ENCODE data around the gene C2CD2.

Gene C2CD2

DNA sequence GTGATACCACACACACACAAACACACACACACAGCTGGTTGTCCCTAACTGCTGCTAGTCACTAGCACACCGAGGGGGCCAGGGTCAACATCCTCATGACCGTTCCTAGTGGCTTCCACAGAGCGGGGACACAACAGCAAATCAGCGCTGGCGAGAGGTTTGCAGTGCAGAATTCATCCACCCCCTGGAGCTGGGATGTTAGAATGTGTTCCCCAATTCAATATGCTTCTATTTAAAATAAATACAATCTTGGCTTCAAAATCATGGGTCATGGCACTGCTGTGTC, 16.2 kb upstream of the C2CD2 start:
- DNase-seq (ENCODE audit: low read depth): no peak
- TF ChIP-seq, protein P1, sequence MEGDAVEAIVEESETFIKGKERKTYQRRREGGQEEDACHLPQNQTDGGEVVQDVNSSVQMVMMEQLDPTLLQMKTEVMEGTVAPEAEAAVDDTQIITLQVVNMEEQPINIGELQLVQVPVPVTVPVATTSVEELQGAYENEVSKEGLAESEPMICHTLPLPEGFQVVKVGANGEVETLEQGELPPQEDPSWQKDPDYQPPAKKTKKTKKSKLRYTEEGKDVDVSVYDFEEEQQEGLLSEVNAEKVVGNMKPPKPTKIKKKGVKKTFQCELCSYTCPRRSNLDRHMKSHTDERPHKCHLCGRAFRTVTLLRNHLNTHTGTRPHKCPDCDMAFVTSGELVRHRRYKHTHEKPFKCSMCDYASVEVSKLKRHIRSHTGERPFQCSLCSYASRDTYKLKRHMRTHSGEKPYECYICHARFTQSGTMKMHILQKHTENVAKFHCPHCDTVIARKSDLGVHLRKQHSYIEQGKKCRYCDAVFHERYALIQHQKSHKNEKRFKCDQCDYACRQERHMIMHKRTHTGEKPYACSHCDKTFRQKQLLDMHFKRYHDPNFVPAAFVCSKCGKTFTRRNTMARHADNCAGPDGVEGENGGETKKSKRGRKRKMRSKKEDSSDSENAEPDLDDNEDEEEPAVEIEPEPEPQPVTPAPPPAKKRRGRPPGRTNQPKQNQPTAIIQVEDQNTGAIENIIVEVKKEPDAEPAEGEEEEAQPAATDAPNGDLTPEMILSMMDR (conservative IDR thresholded peaks at IDR 0.05; ENCODE audit: low read length): no peak
- no peak overlapping the region for H3K4me3 ChIP-seq (ENCODE audit: low read length)

DNA sequence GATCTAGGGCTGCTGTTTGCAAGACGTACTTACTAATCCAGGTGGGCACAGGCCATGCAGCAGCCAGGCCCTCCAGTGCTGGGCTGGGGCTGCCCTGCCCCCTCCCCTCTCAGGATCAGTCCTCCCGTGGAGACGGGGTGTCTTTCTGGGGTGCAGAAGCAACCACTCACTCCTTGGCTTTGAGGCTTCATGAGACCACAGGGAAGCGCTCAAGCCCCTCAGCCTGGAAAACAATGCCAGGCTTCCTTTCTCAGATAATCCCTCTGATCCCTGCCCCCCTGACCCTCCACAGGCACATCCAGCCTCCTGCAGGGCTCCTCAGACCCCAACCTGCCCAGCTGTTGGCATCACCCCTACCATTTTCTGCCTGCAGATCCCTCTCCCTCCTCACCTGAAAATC, 13.9 kb upstream of the C2CD2 start:
- no peak for DNase-seq (ENCODE audit: low read depth)
- H3K4me3 ChIP-seq (ENCODE audit: low read length): no peak overlapping the region
- TF ChIP-seq, protein P1 (conservative IDR thresholded peaks at IDR 0.05; ENCODE audit: low read length): no peak

DNA sequence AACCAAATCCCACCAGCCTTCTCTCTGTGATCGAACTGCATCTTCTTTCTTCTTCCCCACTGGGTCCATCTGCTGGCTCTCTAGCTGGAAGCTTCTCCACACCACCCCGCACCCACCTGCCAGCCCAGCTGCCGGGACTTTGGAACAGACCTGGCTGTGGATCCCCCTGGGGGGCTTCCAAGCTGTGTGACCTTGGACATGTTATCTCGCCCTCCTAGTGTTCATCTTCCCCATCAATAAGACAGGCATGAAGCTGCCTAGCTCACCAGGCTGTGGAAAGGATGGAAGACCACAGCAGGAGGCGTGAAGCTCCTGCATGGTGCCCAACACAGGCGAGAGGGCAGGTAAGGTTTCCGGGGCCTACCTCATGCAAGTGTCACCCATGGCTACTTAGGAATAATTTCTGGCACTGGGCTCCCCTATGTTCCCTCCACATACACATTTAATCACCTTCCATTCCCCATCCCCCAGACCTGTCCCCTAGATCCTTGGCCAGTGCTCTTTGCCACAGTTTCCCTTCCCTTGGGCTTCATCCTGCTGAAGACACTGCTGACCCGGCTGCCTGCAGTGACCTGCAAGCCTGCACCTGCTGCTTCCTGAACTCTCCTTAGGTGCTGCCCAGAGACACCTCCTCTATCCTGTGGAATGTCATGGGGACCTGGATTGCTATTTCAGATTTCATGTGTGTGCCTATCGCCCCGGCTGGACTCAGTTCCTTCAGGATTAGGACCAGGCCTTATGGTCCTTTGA, 13.2 kb upstream of the C2CD2 start:
- no peak overlapping the region for H3K4me3 ChIP-seq (ENCODE audit: low read length)
- TF ChIP-seq, protein P1 (conservative IDR thresholded peaks at IDR 0.05; ENCODE audit: low read length): no peak
- no peak for DNase-seq (ENCODE audit: low read depth)

DNA sequence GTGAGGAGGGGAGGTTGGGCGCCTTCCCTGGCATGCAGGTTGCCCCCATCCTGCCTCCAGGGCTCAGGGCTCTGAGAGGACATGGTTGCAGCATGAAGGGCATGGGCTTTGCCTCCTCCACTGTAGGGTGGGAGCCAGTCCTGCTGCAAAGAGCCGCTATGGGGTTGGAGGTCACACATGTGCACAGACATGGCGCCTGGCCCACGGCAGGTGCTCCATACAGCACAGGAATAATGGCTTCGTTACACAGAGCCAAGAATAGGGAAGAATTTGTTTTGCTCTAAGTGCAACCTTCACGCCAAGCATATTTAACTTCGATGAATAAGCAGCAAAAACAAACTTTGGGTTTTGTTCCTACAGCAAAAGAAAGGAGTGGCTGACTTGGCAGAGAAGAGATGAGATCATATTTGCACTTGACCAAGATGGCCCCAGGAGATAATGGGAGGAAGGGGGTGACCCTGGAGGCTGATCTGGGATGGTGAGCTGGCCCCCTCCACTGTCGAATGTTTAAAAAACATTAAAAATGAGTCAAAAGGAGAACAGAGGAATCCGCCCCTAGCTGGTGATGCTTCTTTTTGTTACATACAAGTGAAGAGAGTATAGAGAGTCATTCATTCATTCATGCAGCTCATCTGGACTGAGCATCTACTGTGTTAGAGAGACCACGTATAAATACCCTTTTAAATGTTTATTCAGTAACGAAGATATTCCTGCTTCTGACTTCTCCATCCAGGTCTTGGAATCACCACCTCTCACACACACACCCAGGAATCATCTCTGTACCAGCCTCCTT, 12.4 kb upstream of the C2CD2 start:
- no peak overlapping the region for H3K4me3 ChIP-seq (ENCODE audit: low read length)
- no peak for DNase-seq (ENCODE audit: low read depth)
- TF ChIP-seq, protein P1 (conservative IDR thresholded peaks at IDR 0.05; ENCODE audit: low read length): no peak

DNA sequence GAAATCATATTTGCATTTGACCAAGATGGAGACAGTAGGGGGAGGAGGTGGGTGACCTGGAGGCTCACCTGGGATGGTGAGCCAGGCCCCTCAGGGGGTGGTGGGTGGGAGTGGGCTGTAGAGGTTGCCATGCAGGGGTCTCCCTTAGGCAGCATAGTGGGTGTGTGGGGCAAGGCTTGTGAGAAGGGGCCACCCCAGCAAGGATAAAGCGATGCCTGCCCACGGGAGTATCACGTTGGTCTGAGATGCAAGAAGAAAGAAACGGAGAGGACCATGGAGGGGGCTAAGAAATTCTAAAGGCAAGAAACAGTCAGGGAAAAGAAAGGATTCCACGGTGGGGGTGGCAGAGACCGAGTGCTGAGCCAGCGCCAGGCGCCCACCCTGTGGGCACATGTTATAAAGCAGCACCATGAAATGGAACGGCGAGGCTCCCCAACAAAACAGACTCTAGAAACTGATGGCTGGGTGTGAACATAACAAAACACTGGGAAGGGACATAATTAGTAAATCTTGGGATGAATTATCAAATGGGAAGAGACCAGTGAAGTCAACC, 11.7 kb upstream of the C2CD2 start:
- H3K4me3 ChIP-seq (ENCODE audit: low read length): no peak overlapping the region
- TF ChIP-seq, protein P1 (conservative IDR thresholded peaks at IDR 0.05; ENCODE audit: low read length): no peak
- DNase-seq (ENCODE audit: low read depth): no peak

DNA sequence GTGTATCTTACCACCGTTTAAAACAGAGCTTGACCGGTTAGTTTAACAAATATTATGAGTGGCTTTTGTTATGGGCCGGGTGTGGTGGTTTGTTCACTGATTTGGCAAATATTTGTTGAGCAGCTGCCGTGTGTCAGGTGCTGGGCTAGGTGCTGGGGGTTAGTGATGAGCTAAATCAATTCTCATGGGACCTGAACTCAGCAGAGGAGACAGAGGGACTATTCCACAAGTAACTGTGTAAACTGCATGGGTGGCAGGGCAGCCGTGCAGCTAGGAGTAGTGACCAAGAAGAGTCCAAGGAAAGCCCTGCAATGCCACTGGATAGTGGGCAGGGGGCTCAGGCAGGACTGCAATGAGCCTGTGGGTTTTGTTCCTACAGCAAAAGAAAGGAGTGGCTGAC, 11.2 kb upstream of the C2CD2 start:
- TF ChIP-seq, protein P1 (conservative IDR thresholded peaks at IDR 0.05; ENCODE audit: low read length): no peak
- no peak overlapping the region for H3K4me3 ChIP-seq (ENCODE audit: low read length)
- no peak for DNase-seq (ENCODE audit: low read depth)

DNA sequence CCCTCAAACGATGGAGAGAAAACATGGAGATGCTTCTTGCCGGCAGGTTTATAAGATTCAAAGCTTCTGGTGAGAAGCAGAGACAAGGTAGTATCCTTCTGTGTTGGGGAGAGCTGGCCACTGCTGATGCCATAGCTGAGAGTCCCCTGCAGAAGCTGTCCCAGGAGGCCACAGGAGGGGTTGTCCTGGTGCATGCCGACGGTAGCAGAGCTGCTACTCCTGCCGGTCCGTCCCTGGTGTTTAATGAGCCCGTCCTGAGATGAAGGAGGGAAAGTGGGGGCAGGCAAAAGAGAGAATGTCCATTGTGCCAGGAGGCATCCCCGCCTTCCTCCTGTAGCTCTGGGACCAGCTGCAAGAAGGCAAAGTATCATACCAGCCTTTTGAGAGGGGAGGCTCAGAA, 10.4 kb upstream of the C2CD2 start:
- H3K4me3 ChIP-seq (ENCODE audit: low read length): no peak overlapping the region
- DNase-seq (ENCODE audit: low read depth): no peak
- TF ChIP-seq, protein P1 (conservative IDR thresholded peaks at IDR 0.05; ENCODE audit: low read length): no peak

Data from AG10803 (cell line).